ENCODE results near the gene TRMT1L.

GRCh38 chr1:185158800-185159199 is 2.0 kb upstream of the TRMT1L start:
- no peak for TF ChIP-seq CTCF (optimal IDR thresholded peaks at IDR 0.05 in 1 of 3, IDR thresholded peaks at IDR 0.05 in 1 of 3, conservative IDR thresholded peaks at IDR 0.05 in 1 of 3; ENCODE audit: extremely low read depth in 1 of 3, insufficient read depth in 2 of 3, low read length in 3 of 3)
- no peak for TF ChIP-seq EZH2 (IDR thresholded peaks at IDR 0.05; ENCODE audit: low read length)
